HL-60 (cell line): ENCODE data around the gene ALAD.
A peak's percentile ranks its signal among the peaks of the same experiment; 100 is the strongest.

Experiments used
- DNase-seq, 2 experiments: peaks; one replicate each; pipeline ENCODE4 v3.0.0-alpha.2; 2010 to 2020; ENCODE audit warnings: low read depth in 1 of 2, low spot score in 1 of 2
- H3K27ac ChIP-seq: fragments of 250-450 bp; sonication (Bioruptor Pico); replicated peaks from 2 replicates; pipeline ENCODE4 v1.5.1; 2020; ENCODE audit warnings: mild to moderate bottlenecking, moderate library complexity
- H3K27me3 ChIP-seq: fragments of 250-450 bp; sonication (Bioruptor Pico); 2 replicates; pipeline ENCODE4 v1.5.1; 2021; ENCODE audit warnings: mild to moderate bottlenecking, moderate library complexity; ENCODE audit not compliant: insufficient read depth, poor library complexity, severe bottlenecking
- H3K4me3 ChIP-seq: replicated peaks from 2 replicates; pipeline ENCODE4 v1.5.1; 2011; ENCODE audit warnings: mild to moderate bottlenecking, control low read depth, low read length; ENCODE audit not compliant: insufficient read depth
- CTCF ChIP-seq: IDR thresholded peaks from one replicate; pipeline ENCODE4 v1.5.1; 2011; ENCODE audit warnings: low read length, control low read depth, inconsistent platforms; ENCODE audit not compliant: insufficient read depth
- GABPA ChIP-seq: IDR thresholded peaks from 2 replicates; pipeline ENCODE4 v1.6.1; 2012; ENCODE audit warnings: low read depth
- POLR2AphosphoS5 ChIP-seq: IDR thresholded peaks from 2 replicates; pipeline ENCODE4 v1.6.1; 2012; ENCODE audit warnings: low read depth
- SPI1 ChIP-seq: IDR thresholded peaks from 2 replicates; pipeline ENCODE4 v1.6.1; 2012; ENCODE audit warnings: low read depth, mild to moderate bottlenecking, borderline replicate concordance
- TF ChIP-seq, protein P1 (sequence below): IDR thresholded peaks from 2 replicates; pipeline ENCODE4 v1.6.1; 2012; ENCODE audit warnings: low read depth; ENCODE audit not compliant: insufficient replicate concordance

Gene ALAD

GRCh38 chr9:113416149-113416721 is 15.2 kb upstream of the ALAD start:
- DNase-seq = peak in 1 of 2 experiments; percentile 16
- Histone ChIP-seq H3K4me3 (no peak overlapping the region), H3K27ac (no peak overlapping the region)

GRCh38 chr9:113410207-113410864 is 9.3 kb upstream of the ALAD start, which contains the start of the genes C9orf43 and POLE3:
C9orf43 (plus strand) TSS chr9:113410747; CDS start chr9:113413494, 2,747 bp downstream.
POLE3 (minus strand) TSS chr9:113410675; CDS start chr9:113410293, 382 bp downstream.
- TF ChIP-seq CTCF (no peak), SPI1 (no peak), GABPA (peak; percentile 39; the same call in 1 of the 2 replicates), POLR2AphosphoS5 (peak; percentile 78)
- TF ChIP-seq, protein P1, sequence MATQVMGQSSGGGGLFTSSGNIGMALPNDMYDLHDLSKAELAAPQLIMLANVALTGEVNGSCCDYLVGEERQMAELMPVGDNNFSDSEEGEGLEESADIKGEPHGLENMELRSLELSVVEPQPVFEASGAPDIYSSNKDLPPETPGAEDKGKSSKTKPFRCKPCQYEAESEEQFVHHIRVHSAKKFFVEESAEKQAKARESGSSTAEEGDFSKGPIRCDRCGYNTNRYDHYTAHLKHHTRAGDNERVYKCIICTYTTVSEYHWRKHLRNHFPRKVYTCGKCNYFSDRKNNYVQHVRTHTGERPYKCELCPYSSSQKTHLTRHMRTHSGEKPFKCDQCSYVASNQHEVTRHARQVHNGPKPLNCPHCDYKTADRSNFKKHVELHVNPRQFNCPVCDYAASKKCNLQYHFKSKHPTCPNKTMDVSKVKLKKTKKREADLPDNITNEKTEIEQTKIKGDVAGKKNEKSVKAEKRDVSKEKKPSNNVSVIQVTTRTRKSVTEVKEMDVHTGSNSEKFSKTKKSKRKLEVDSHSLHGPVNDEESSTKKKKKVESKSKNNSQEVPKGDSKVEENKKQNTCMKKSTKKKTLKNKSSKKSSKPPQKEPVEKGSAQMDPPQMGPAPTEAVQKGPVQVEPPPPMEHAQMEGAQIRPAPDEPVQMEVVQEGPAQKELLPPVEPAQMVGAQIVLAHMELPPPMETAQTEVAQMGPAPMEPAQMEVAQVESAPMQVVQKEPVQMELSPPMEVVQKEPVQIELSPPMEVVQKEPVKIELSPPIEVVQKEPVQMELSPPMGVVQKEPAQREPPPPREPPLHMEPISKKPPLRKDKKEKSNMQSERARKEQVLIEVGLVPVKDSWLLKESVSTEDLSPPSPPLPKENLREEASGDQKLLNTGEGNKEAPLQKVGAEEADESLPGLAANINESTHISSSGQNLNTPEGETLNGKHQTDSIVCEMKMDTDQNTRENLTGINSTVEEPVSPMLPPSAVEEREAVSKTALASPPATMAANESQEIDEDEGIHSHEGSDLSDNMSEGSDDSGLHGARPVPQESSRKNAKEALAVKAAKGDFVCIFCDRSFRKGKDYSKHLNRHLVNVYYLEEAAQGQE = peak; percentile 70
- H3K4me3 ChIP-seq = peak within 1 kb of the TSS; percentile 91
- no peaks in the 10 kb centered on the region for H3K27me3 ChIP-seq
- DNase-seq = peak; percentile 96
- peak within 1 kb of the TSS; percentile 96 for H3K27ac ChIP-seq

More at GRCh38 chr9:113416149-113416721, 15.2 kb upstream of the ALAD start:
- TF ChIP-seq SPI1 (no peak), POLR2AphosphoS5 (no peak), CTCF (no peak), GABPA (no peak)
- TF ChIP-seq, protein P1 = no peak
- H3K27me3 ChIP-seq = no peaks in the 10 kb centered on the region

GRCh38 chr9:113409883-113410206 is 8.8 kb upstream of the ALAD start:
- Histone ChIP-seq H3K4me3 (peak overlapping the region; percentile 91), H3K27me3 (no peaks in the 10 kb centered on the region), H3K27ac (peak overlapping the region; percentile 96)
- no peak for TF ChIP-seq POLR2AphosphoS5
- TF ChIP-seq GABPA = no peak
- no peak for TF ChIP-seq CTCF
- TF ChIP-seq SPI1 = no peak
- TF ChIP-seq, protein P1 = no peak
- no peak for DNase-seq
